ENCODE measurements around the gene KRT79. TPM values are rescaled to one million over a fixed set of nuclear protein-coding genes. Genes with fewer than 3 reads are reported as not detected.

The KRT79 gene
- total RNA-seq, 1 experiment from 2014 or later: not detected

GRCh38 chr12:52815161-52815560, 18.9 kb downstream of the KRT79 start:
- in situ Hi-C loops (cut with HindIII; ENCODE audit: low pct_unique_long_range_greater_than_20kb, low sequenced_read_pairs): no loop called here
- DNase-seq (ENCODE audit: low read depth, low spot score): no peak

GRCh38 chr12:52814710-52815155, 19.4 kb downstream of the KRT79 start:
- in situ Hi-C loops (cut with HindIII; ENCODE audit: low pct_unique_long_range_greater_than_20kb, low sequenced_read_pairs): no loop called here
- DNase-seq (ENCODE audit: low read depth, low spot score): no peak

GRCh38 chr12:52813885-52814709, 20.0 kb downstream of the KRT79 start, which contains the start of gene KRT4:
Gene KRT4, minus strand, starts transcription at chr12:52814116. Its CDS starts 58 bp downstream, at chr12:52814058.
- in situ Hi-C loops (cut with HindIII; ENCODE audit: low pct_unique_long_range_greater_than_20kb, low sequenced_read_pairs): no loop called here
- no peak for DNase-seq (ENCODE audit: low read depth, low spot score)

- DNase-seq (ENCODE audit: low read depth, low spot score): no peak
- in situ Hi-C loops (cut with HindIII; ENCODE audit: low pct_unique_long_range_greater_than_20kb, low sequenced_read_pairs): no loop called here
Measured at GRCh38 chr12:52813203-52813819, 20.8 kb downstream of the KRT79 start.

DNA sequence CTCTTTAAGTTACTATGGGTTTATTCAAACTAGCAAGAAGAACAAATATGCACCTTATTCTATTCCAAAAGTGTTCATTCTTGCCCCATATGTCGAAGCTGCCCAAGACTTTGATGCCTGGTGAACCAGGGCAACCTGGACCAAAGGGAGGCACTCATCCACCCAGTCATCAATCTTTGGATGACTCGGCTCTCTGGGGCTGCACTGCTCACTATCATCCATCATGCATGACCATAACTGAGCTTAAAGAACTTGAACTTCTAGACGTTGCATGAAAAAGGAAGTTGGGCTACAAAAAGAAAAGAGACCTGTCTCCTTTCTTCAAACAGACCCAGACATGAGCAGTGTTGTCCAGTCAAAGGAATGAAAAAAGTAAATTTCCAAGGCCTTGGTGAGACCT, 21.4 kb downstream of the KRT79 start:
- in situ Hi-C loops (cut with HindIII; ENCODE audit: low pct_unique_long_range_greater_than_20kb, low sequenced_read_pairs): no loop called here
- no peak for DNase-seq (ENCODE audit: low read depth, low spot score)

- no peak for DNase-seq (ENCODE audit: low read depth, low spot score)
- in situ Hi-C loops (cut with HindIII; ENCODE audit: low pct_unique_long_range_greater_than_20kb, low sequenced_read_pairs): no loop called here
Measured at GRCh38 chr12:52812073-52812400, 22.1 kb downstream of the KRT79 start.

GRCh38 chr12:52811191-52812072, 22.7 kb downstream of the KRT79 start:
- in situ Hi-C loops (cut with HindIII; ENCODE audit: low pct_unique_long_range_greater_than_20kb, low sequenced_read_pairs): no loop called here
- DNase-seq (ENCODE audit: low read depth, low spot score): no peak

DNA sequence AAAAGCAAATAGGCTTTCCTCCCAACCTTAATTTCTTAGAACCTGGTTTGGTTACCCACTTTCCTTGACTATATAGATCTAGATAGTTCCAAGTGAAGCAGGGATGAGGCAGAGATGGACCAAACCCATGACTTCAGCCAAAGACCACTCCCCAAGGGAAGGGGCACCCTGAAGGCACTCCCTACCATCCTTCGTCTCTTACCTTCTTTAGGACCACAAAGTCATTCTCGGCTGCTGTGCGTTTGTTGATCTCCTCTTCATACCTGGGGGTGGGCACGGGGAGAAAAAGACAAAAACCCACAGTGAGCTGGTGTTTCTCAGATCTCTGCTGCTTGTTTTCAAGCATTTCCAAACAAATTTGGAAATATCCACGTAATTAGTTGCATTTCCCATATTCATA, 23.6 kb downstream of the KRT79 start:
- in situ Hi-C loops (cut with HindIII; ENCODE audit: low pct_unique_long_range_greater_than_20kb, low sequenced_read_pairs): no loop called here
- DNase-seq (ENCODE audit: low read depth, low spot score): no peak

- in situ Hi-C loops (cut with HindIII; ENCODE audit: low pct_unique_long_range_greater_than_20kb, low sequenced_read_pairs): no loop called here
- no peak for DNase-seq (ENCODE audit: low read depth, low spot score)
Measured at GRCh38 chr12:52809166-52809565, 24.9 kb downstream of the KRT79 start.

GRCh38 chr12:52808573-52809160, 25.4 kb downstream of the KRT79 start:
- DNase-seq (ENCODE audit: low read depth, low spot score): no peak
- in situ Hi-C loops (cut with HindIII; ENCODE audit: low pct_unique_long_range_greater_than_20kb, low sequenced_read_pairs): no loop called here

- in situ Hi-C loops (cut with HindIII; ENCODE audit: low pct_unique_long_range_greater_than_20kb, low sequenced_read_pairs): no loop called here
- no peak for DNase-seq (ENCODE audit: low read depth, low spot score)
Measured at GRCh38 chr12:52807544-52808470, 26.3 kb downstream of the KRT79 start.

- in situ Hi-C loops (cut with HindIII; ENCODE audit: low pct_unique_long_range_greater_than_20kb, low sequenced_read_pairs): no loop called here
- no peak for DNase-seq (ENCODE audit: low read depth, low spot score)
Measured at GRCh38 chr12:52806821-52807543, 27.1 kb downstream of the KRT79 start.

DNA sequence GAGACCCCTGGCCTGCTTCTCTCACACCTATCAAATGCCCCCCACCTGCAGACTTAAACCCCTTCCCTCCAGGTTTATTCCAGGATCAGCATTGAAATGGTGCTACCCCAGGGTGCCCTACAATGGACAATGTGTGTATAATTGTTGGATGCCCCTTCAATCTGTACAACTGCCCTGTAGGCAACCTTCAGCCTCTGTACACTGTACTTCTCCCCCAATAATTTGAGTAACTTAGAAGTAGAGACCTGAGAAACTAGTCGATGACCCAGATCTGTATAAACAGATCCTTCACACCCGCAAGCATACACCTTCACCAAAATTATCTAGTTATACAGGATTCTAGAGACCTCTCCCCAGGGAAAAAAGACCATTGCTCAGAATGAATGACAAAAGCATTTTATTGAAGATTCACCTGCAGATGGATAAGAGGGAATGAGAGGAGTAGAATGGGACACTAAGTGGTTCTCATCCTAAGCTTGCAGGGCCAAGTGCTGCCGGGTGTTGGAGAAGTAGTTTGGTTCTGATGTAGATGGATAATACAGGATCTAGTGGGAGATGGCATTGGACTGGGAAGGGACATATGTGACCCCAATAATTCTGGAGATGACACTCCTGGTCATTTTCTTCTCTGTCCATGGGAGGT, 27.8 kb downstream of the KRT79 start:
- in situ Hi-C loops (cut with HindIII; ENCODE audit: low pct_unique_long_range_greater_than_20kb, low sequenced_read_pairs): no loop called here

GRCh38 chr12:52805739-52806138, 28.4 kb downstream of the KRT79 start:
- in situ Hi-C loops (cut with HindIII; ENCODE audit: low pct_unique_long_range_greater_than_20kb, low sequenced_read_pairs): no loop called here
- DNase-seq (ENCODE audit: low read depth, low spot score): no peak

More for the DNA sequence above, 27.8 kb downstream of the KRT79 start:
- DNase-seq (ENCODE audit: low read depth, low spot score): no peak

- in situ Hi-C loops (cut with HindIII; ENCODE audit: low pct_unique_long_range_greater_than_20kb, low sequenced_read_pairs): no loop called here
- DNase-seq (ENCODE audit: low read depth, low spot score): no peak
Measured at GRCh38 chr12:52805000-52805399, 29.1 kb downstream of the KRT79 start.

DNA sequence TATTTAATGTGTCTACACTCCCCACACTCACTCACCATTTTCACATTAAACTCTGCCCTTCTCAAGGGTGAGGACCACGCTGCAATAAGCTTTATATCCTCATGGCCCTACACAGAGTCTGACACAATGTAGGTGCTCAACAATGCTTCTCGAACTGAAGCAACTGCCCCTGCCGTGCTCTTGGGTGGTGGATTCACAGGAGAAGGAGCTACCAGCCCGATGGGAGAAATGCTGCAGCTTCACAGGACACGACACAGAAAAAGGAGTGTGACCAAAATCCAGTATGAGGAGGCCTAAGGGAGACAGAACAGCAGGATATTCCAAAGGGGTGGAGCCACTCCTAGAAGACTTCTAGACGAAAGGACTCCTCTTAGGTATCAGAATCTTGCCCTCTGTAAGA, 31.7 kb downstream of the KRT79 start:
- in situ Hi-C loops (cut with HindIII; ENCODE audit: low pct_unique_long_range_greater_than_20kb, low sequenced_read_pairs): no loop called here
- no peak for DNase-seq (ENCODE audit: low read depth, low spot score)

Data from SK-MEL-5 (cell line).